Right lobe of liver (tissue), 4 donors: ENCODE measurements around the gene SPATS2L.

ENCODE experiments used
- CTCF ChIP-seq, 4 donors: fragments of 200-600 bp in 3 of 4; fragments of 450-650 bp in 1 of 4; IDR thresholded peaks; one replicate each; pipeline versions ENCODE4 v1.5.1 to v1.8.0; 2016 to 2022; ENCODE audit warnings: antibody characterized with exemption in 4 of 4, mild to moderate bottlenecking in 2 of 4
- POLR2A ChIP-seq: fragments of 450-650 bp; IDR thresholded peaks from one replicate; pipeline ENCODE4 v1.6.1; 2017; ENCODE audit warnings: antibody characterized with exemption, mild to moderate bottlenecking
- donor health status: DM: no; HTN: no; CAD: no.
- donor health status: DM: no; HTN: no; CAD: no.
- donor health status: DM: no; HTN: yes; CAD: no.

DNA sequence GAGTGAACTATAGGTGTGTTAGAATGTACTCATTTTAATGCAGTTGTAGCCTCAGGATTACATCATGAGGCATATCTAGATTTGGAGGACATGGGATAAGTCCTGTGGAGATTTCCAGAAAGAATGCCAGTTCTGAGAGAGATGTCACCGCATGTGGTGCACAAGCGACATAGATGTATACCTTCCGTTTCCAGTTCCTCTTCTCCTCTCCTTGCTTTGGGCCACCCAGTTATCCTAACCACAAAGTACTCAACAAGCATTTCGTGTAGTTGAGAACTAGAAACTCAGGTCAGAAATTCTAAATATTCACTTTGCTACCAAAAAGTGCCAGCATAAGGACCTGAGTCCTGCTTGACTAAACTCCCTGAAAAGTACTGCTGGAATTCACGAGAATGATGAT lies 136.9 kb downstream of the SPATS2L start:
- TF ChIP-seq CTCF (IDR thresholded peaks at IDR 0.05) (no peak), POLR2A (no peak)
